NCI-H526 treated with DMSO at 0.1 percent for 48 hours (cell line): ENCODE measurements around the gene ROBO3.

ENCODE experiments used
- DNase-seq: peaks from one replicate; lab custom pipeline; 2025; lab: John Stamatoyannopoulos, UW

Gene ROBO3, protein sequence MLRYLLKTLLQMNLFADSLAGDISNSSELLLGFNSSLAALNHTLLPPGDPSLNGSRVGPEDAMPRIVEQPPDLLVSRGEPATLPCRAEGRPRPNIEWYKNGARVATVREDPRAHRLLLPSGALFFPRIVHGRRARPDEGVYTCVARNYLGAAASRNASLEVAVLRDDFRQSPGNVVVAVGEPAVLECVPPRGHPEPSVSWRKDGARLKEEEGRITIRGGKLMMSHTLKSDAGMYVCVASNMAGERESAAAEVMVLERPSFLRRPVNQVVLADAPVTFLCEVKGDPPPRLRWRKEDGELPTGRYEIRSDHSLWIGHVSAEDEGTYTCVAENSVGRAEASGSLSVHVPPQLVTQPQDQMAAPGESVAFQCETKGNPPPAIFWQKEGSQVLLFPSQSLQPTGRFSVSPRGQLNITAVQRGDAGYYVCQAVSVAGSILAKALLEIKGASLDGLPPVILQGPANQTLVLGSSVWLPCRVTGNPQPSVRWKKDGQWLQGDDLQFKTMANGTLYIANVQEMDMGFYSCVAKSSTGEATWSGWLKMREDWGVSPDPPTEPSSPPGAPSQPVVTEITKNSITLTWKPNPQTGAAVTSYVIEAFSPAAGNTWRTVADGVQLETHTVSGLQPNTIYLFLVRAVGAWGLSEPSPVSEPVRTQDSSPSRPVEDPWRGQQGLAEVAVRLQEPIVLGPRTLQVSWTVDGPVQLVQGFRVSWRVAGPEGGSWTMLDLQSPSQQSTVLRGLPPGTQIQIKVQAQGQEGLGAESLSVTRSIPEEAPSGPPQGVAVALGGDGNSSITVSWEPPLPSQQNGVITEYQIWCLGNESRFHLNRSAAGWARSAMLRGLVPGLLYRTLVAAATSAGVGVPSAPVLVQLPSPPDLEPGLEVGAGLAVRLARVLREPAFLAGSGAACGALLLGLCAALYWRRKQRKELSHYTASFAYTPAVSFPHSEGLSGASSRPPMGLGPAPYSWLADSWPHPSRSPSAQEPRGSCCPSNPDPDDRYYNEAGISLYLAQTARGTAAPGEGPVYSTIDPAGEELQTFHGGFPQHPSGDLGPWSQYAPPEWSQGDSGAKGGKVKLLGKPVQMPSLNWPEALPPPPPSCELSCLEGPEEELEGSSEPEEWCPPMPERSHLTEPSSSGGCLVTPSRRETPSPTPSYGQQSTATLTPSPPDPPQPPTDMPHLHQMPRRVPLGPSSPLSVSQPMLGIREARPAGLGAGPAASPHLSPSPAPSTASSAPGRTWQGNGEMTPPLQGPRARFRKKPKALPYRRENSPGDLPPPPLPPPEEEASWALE (N-terminal part only)

DNA sequence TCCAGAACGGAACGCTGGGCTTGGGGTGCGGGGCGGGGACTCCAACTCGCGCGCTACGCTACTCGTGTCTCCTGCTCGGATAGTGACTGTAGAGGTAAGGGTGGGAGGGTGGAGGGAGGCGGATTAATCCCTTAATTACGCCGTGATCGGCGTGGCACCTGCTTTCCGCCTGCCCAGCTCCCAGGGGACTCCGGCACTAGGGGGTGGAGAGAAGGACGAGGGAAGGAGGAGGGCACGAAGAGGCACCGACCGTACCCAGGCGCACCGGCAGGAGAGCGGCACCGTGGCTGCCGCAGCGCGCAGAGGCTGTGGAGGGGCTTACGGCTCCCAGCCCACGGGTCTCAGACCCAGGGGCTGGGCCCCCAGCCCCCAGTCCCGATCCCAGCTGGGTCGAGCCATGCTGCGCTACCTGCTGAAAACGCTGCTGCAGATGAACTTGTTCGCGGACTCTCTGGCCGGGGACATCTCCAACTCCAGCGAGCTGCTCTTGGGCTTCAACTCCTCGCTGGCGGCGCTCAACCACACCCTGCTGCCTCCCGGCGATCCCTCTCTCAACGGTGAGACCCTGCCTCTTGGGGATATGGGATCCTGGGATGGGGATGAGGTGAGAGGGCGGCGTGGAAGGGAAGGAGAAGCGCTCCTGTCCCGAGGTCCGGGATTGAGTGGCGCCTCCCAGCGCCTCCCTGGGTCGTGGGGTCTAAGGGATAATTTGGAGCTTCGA, at the start of gene ROBO3:
TSS of gene ROBO3 (plus strand) at position 252 of the 721 bp plus-strand sequence. CDS start at position 398, 146 bp downstream.
- peak; percentile 57 for DNase-seq

DNA sequence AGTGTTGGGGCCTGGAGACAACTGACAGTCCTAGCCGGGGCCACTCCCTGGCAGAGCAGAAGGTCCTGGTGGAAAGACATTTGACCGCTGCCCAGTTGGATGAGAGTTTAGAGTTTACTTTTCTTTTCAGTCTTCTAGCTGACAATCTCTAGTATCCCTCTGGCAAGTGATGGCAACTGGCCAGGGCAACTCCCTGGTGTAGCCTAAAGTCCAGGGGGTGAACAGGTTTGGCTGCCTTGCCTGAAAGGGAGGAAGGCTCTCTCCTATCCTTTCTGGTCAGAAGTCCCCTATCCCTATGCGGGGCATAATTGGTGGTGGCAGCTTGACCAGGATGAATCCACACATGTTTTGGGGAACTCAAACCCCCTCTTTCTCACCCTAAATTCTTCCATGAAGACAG, 48.2 kb upstream of the ROBO3 start:
- no peak for DNase-seq

DNA sequence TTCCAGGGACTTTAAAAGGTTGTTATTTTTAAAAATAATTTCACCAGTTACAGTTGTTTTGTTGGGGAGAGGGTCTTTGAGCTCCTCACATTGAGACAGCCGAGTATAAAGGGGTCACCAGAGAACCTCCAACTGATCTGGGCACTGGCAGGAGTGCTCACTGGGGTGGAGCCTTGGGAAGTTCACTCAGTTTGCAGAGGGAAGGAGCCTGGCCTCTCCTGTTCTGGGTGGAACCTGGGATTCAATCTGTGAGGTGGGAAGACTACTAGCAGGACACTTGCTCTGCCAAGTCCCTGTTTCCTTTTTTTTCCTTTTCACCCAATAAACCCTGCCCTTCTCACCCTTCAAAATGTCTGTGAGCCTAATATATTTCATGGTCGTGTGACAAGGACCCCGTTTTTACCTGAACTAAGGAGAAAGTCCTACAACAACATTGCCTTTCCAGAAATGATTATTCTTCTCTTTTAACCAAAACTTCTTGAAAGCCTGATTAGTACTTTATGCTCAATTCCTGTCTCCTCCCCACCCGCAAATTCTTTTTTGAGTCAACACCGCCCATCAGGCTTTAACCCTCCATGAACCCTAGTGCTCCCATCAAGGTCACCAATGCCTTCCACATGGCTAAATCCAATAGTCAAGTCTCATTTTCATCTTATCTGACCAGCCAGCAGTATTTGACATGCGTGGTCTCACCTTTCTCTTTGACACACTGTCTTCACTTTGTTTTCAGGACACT, 43.1 kb upstream of the ROBO3 start:
- no peak for DNase-seq

DNA sequence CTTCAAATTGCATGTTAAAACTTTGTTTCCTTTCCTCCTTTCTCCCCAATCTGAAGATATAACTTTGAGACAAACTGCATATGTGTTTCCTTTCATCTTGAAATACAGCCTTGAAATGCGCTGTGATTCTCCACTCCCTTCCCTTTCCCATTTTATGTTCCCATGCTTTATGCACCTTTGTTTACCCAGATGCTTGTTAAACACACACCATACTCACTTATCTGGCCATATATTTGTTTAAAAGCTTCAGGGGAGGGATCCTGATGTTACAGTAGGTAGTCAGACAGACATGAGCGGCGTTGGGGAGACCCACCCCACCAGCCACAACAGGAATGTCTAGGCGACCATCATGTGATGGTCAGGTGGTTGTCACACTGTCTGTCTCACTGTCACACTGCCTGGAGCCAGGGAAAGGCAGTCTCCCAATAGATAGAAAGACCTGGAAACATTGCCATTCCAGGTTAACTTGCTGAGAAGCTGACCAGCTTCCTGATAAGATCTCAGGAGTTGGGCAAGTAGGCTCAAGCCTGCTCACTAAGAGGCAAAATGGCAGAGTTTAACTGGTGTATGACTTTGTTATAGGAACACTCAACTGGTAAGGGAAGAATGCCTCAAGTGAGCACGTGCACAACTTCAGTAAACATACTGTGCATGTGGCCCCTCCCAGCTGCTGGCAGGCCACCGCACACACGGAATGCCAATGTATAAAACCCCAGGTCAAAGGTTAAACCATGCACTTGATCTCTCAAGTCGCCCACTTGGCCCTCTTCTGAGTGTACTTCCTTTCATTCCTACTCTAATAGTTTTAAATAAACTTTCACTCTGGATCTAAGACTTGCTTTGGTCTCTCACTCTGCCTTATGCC, 41.5 kb upstream of the ROBO3 start:
- DNase-seq: no peak

DNA sequence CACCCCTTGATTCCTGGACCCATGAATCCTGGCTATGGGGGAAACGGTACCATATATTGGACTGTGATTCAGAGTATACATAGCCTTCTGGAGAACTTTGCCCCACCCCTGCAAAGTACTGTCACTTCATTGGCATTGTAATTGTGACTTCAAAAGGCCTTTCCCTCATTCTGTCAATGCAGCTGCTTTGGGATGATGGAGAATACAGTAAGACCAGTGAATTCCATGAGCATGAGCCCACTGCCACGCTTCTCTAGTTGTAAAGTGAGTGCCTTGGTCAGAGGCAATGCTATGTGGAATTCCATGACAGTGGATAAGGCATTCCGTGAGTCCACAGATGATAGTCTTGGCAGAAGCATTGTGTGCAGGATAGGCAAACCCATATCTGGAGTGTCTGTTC, 39.4 kb upstream of the ROBO3 start:
- DNase-seq: no peak

DNA sequence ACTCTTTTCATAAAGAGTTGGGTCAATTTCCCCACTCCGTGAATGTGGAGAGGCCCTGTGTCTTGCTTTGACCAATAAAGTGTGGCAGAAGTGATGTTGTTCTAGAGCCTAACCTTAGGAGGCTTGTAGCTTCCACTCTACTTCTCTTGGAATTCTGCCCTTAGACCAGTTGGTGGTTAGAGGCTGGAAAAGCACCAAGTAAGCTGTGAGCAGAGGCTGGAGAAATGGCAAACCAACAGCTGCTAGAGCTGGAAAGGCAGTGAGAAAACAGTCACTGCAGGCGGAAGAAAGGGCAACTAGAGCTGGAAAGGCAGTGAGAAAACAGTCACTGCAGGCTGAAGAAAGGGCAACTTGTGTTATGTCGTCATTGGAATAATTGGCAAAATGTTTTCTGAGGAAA, 35.2 kb upstream of the ROBO3 start:
- DNase-seq: no peak

DNA sequence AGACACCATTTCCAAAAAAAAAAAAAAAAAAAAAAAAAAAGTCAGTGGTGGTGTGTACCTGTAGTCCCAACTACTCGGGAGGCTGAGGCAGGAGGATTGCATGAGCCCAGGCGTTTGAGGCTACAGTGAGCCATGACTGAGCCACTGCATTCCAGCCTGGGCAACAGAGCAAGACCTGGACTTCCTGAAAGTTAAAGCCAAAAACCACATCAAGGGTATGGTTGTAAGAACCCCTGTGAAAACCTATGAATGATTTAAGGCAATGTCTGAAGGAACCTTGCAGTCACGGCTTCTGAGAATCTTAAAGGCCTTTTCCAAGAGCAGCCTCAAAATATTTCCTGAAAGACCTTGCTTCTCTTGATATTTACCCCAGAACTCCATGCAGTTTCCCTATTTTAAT, 34.5 kb upstream of the ROBO3 start:
- no peak for DNase-seq

DNA sequence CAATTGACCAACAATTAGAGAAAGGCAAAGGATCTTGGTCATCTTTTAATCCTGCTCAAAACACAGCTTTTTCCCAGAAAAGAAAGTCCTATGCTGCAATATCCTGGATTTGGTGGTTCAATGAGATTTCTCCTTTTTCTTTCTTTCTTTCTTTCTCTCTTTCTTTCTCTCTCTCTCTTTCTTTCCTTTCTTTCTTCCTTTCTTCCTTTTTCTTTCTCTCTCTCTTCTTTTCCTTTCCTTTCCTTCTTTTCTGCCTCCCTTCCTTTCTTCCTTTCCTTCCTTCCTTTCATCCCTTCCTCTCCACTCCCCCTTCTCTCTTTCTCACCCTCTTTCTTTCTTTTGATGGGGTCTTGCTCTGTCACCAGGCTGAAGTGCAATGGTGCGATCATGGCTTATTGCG, 33.3 kb upstream of the ROBO3 start:
- no peak for DNase-seq

DNA sequence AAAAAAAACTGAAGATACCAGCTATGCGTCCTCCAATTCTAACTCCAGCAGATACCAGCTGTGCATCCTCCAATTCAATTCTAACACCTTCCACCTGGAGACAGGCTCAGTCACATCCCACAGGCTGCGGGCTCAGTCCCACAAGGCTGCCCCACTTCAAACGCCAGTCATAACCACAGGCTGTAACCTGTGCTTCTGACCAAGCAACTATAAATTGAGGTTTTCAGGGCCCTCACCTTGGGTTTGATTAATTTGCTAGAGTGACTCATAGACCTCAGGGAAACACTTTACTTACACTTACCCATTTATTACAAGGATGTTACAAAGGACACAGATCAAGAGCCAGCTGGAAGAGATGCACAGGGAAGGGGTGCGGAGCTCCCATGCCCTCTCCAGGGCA, 32.7 kb upstream of the ROBO3 start:
- no peak for DNase-seq

DNA sequence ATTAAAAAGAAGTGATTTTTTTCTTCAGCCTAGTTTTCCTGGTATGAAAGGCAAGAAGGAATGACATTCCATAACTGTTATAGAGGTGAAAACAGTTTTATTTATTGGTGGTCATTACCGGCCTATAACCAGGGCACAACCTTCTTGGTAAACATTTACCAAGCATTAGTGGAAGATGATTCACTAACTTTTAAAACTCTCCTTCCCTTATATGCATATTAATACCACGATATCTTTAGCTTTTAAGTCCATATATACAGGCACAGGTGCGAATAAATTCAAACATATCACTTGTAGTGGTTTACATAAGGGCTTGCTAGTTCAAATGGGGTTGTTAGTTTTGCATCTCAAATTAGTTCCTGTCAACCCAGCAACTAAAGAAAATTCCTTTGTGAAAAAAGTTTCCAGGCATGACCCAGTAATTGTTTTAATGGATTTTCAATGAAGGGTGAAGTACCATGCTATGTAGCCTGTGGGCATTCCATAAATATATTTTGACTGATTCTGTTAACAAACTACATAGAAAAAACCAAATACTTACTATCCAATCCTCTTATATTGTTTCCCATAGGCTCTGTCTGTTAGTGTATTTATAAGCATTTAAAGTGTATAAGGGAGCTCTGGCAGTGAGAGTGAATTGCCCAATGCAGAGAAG, 30.6 kb upstream of the ROBO3 start:
- DNase-seq: peak; percentile 80

DNA sequence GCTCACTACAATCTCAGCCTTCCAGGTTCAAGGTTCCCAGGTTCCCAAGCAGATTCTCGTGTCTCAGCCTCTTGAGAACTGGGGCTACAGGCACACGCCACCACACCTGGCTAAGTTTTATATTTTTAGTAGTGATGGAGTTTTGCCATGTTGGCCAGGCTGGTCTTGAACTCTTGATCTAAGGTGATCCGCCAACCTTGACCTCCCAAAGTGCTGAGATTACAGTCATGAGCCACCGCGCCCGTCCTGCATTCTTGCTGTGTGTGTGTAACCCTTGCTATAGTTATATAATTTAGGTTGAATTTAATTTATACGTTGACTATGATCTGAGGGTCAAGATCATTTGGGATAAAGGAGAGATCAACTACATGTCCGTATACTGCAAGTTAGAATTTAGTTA, 29.3 kb upstream of the ROBO3 start:
- no peak for DNase-seq

DNA sequence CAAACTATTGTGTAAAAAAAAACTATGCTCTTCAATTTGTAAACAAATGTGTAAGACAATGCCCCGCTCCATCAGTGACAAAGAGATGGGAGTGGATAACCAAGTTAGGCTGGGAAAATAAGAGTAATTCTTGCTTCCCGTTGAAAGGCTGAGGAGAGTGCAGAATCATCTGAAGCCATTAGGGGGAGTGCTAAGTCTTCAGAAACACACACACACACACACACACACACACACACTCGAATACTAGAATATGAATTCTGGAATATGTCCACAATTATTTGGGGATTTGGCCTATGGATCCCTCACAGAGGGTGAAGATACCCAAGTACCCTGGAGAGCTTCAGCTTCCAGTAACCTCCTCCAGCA, 27.8 kb upstream of the ROBO3 start:
- peak; percentile 96 for DNase-seq

DNA sequence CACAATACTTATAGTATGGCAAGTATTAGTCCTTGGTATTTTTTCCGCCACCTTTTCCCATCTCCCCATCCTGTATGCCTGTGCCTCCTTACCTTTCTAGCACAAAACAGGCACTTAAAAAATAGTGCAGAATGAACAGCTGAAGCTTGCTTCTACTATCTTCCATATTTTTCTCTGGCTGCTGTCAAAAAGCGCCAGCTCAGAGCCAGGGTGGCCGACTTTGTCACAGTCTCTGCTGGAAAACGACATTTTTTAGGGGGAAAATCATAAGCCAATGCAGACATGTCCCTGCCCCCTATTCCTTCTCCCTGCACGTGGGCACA, 26.5 kb upstream of the ROBO3 start:
- DNase-seq: no peak

DNA sequence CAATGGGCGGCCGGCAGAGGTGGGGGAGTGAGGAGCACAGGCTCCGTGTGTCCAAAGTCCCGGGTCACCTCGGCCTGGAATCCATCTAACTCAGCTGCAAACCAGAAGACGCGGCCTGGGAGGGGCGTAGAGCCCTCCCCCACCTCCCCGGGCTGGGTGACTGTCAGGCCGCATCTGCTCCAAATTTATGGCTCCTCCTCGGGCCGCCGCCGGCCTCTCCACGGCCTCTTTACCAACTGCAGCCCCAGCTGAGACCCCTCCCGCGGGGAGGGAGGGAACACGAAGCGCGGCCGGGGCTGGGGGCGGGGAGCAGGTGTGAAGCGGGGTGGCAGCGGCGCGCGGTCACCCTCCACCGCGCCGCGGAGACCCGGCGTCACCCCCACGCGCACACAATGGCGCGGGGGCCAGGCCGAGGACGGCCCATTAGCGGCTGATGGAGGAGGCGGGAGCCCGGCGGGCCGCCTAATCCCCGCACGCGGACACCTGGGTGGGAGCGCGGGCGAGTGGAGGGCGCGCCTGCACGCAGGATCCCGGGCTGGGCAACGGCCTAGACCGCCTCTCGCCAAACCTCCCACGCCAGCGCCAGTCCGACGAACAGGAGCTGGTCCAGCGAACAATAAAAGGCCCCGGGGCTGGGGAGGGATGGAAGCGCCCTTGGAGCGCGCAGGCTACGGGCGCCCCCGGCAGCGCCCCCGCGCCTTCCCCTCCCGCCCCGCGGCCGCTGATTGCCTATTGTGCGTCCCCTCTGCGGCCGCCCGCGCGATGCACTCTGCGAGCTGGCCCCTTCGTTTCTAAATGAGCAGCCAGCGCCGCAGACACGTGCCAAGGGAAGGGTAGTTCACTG, 25.9 kb upstream of the ROBO3 start:
- DNase-seq: no peak

DNA sequence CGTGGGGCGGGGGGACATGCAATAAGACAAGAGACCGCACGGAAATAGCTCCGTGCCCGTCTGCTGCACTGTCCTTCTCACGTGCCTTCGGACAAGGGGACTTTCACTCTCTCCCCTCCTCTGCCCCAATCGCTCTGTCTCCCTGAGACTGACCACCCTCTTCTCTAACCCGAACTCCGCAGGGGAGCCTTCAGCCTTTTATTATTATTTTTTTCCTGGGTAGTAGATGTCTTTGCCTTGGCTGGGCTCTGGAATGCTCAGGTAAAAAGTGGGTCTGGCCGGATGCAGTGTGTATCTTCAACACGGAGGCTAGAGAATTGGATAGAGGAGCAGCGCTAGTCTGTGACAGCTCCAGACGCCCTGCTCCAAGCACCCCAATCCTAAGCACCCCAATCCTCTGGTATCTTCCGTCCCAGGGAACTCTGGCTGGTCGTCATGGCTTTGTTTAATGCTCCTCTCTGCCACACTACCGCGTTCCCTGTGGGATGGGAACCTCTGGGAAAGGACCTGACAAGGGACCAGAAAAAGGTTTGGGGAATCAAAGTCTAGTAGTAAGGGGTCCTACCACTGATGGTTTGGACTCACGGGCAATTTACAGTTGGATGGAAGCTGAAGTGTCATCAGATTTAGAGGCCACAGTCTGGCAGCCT, 25.1 kb upstream of the ROBO3 start:
- DNase-seq: peak; percentile 41

DNA sequence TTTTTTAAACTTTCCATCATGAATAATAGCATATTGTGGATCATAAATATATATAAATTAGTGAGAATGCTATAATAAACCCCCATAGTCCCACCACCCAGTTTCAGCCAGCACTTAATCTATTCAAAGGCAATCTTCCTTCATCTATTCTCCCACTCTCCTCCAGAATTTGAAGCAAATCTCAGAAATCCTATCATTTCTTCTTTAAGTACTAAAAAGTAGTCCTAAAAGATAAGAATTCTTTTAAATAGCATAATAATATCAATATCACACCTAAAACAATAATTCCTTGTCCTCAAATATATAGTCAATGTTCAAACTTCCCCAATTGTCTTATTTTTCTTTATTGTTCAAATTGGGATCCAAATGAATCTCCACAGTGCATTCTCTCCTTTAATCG, 24.6 kb upstream of the ROBO3 start:
- no peak for DNase-seq

DNA sequence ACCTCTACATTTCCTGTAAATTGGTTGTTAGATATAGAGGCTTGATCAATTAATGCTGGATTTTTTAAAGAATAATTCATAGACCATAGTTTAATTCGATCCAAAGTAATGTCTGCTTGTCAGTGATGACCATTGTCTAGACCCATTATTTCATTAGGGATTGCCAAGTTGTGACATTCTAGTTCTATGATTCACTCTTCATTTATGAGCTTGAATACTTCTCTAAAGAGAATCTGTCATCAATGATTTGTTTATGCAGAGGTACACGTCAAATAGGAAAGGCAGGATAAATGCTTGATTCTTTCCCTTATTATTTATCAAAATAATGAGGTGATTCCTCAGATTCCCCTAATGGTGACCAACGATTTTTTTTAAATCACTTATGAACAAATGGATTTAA, 24.0 kb upstream of the ROBO3 start:
- DNase-seq: no peak

DNA sequence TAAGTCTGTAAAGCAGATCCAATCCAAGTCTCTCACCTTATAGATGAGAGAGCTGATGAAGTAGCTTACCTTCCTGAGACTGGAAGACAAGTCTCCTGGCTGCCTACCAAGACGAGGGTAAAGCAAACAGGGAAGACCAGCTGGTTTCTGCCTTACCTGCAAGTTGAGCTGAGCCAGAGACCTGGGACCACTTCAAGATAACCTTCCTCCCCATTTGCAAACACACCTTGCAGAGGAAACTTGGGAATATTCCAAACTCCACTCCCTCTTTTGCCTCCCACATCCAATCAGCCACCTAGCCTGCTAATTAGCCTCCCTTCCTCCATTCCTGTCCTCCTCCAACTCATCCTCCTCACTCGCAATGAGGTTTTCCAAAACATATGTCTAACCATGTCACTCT, 23.4 kb upstream of the ROBO3 start:
- DNase-seq: no peak
